HEK293 (cell line): ENCODE data around the gene KDM5D.

Source experiments
- CTCF ChIA-PET: fragments of 350-600 bp; formaldehyde crosslinking; extraction: SDS; loops from one replicate; lab custom pipeline; 2021; ENCODE audit warnings: antibody characterized with exemption; lab: Yijun Ruan, JAX
- POLR2A ChIA-PET: fragments of 300-600 bp; formaldehyde crosslinking; extraction: SDS; loops from one replicate; lab custom pipeline; 2020; ENCODE audit warnings: antibody characterized with exemption, inconsistent platforms; lab: Yijun Ruan, JAX
- H3K27ac ChIP-seq: fragments of 200-500 bp; sonication (Bioruptor generic); 2 replicates; pipeline ENCODE4 v1.5.1; 2014; ENCODE audit warnings: low read depth, low read length, control low read depth, inconsistent platforms; ENCODE audit errors: extremely low read depth
- H3K36me3 ChIP-seq, 2 experiments: fragments of 200-500 bp in 1 of 2; sonication (Bioruptor generic) in 1 of 2; 1 replicate in 1 of 2; 2 replicates in 1 of 2; pipeline ENCODE4 v1.5.1; 2014 to 2017; ENCODE audit warnings: inconsistent platforms in 2 of 2, low read length in 2 of 2; ENCODE audit not compliant: control insufficient read depth in 2 of 2, insufficient read depth in 1 of 2
- H3K4me1 ChIP-seq: fragments of 200-500 bp; sonication (Bioruptor generic); 2 replicates; pipeline ENCODE4 v1.5.1; 2014; ENCODE audit warnings: mild to moderate bottlenecking, low read length, inconsistent platforms; ENCODE audit not compliant: control insufficient read depth, insufficient read depth
- H3K4me3 ChIP-seq: 2 replicates; pipeline ENCODE4 v1.5.1; 2011; ENCODE audit warnings: low read depth, mild to moderate bottlenecking, control low read depth, low read length, moderate library complexity
- H3K9me3 ChIP-seq: fragments of 200-500 bp; sonication (Bioruptor generic); 2 replicates; pipeline ENCODE4 v1.5.1; 2014; ENCODE audit warnings: low read depth, low read length, inconsistent platforms; ENCODE audit not compliant: control insufficient read depth, insufficient read depth
- GLI4 ChIP-seq: fragments of 450-650 bp; formaldehyde crosslinking; IDR thresholded peaks from 2 replicates; pipeline ENCODE4 v1.5.1; 2016; ENCODE audit warnings: missing biosample characterization, missing genetic modification characterization
- IKZF3 ChIP-seq: fragments of 450-650 bp; IDR thresholded peaks from 2 replicates; pipeline ENCODE4 v1.5.0; 2018; ENCODE audit warnings: missing biosample characterization, mild to moderate bottlenecking, missing genetic modification characterization, moderate library complexity
- INSM2 ChIP-seq: fragments of 450-650 bp; formaldehyde crosslinking; IDR thresholded peaks from 2 replicates; pipeline ENCODE4 v1.5.1; 2016; ENCODE audit warnings: missing biosample characterization, missing genetic modification characterization
- PBX3 ChIP-seq: sonication (generic); formaldehyde crosslinking; IDR thresholded peaks from 2 replicates; pipeline ENCODE4 v1.8.1; 2022; ENCODE audit warnings: mild to moderate bottlenecking, moderate library complexity, missing genetic modification reagents
- WT1 ChIP-seq: fragments of 450-650 bp; formaldehyde crosslinking; IDR thresholded peaks from 2 replicates; pipeline ENCODE4 v1.5.1; 2016; ENCODE audit warnings: missing biosample characterization, missing genetic modification characterization
- ZNF10 ChIP-seq: fragments of 450-650 bp; formaldehyde crosslinking; IDR thresholded peaks from 2 replicates; pipeline ENCODE4 v1.5.1; 2017; ENCODE audit warnings: missing biosample characterization, missing genetic modification characterization
- ZNF174 ChIP-seq: fragments of 450-650 bp; formaldehyde crosslinking; IDR thresholded peaks from 2 replicates; pipeline ENCODE4 v1.5.0; 2017; ENCODE audit warnings: missing biosample characterization, mild to moderate bottlenecking, missing genetic modification characterization
- ZNF221 ChIP-seq: fragments of 450-650 bp; formaldehyde crosslinking; IDR thresholded peaks from 2 replicates; pipeline ENCODE4 v1.5.1; 2017; ENCODE audit warnings: missing biosample characterization, missing genetic modification characterization, borderline replicate concordance
- ZNF266 ChIP-seq: fragments of 450-650 bp; formaldehyde crosslinking; IDR thresholded peaks from 2 replicates; pipeline ENCODE4 v1.5.1; 2016; ENCODE audit warnings: missing biosample characterization, missing genetic modification characterization, low read depth
- ZNF354C ChIP-seq: fragments of 450-650 bp; formaldehyde crosslinking; IDR thresholded peaks from 2 replicates; pipeline ENCODE4 v1.5.1; 2016; ENCODE audit warnings: missing biosample characterization, missing genetic modification characterization, low read depth, borderline replicate concordance
- ZNF514 ChIP-seq: fragments of 450-650 bp; formaldehyde crosslinking; IDR thresholded peaks from 2 replicates; pipeline ENCODE4 v1.5.1; 2016; ENCODE audit warnings: missing biosample characterization, missing genetic modification characterization
- ZNF776 ChIP-seq: fragments of 450-650 bp; formaldehyde crosslinking; IDR thresholded peaks from 2 replicates; pipeline ENCODE4 v1.5.0; 2017; ENCODE audit warnings: missing biosample characterization, missing genetic modification characterization, borderline replicate concordance
- ZNF791 ChIP-seq: fragments of 450-650 bp; formaldehyde crosslinking; IDR thresholded peaks from 2 replicates; pipeline ENCODE4 v1.5.1; 2016; ENCODE audit warnings: missing biosample characterization, missing genetic modification characterization
- ZNF792 ChIP-seq: fragments of 450-650 bp; formaldehyde crosslinking; IDR thresholded peaks from 2 replicates; pipeline ENCODE4 v1.5.1; 2016; ENCODE audit warnings: missing biosample characterization, missing genetic modification characterization

The KDM5D gene

GRCh38 chrY:19713430-19713829 is 31.1 kb downstream of the KDM5D start:
- Histone ChIP-seq H3K4me3 (no peak overlapping the region), H3K9me3 (no peaks in the 10 kb centered on the region), H3K4me1 (no peaks in the 10 kb centered on the region), H3K27ac (no peak overlapping the region), H3K36me3 (no peaks in the 10 kb centered on the region)
- POLR2A ChIA-PET: no interaction called here
- TF ChIP-seq ZNF354C (tag by site-specific recombination) (no peak), ZNF266 (tag by site-specific recombination) (no peak)
- CTCF ChIA-PET: no interaction called here

GRCh38 chrY:19706273-19706672 is 38.3 kb downstream of the KDM5D start:
- ChIA-PET CTCF (no interaction called here), POLR2A (no interaction called here)
- H3K27ac ChIP-seq: no peak overlapping the region
- H3K4me3 ChIP-seq: no peak overlapping the region
- no peaks in the 10 kb centered on the region for H3K9me3 ChIP-seq
- no peaks in the 10 kb centered on the region for H3K4me1 ChIP-seq
- no peaks in the 10 kb centered on the region for H3K36me3 ChIP-seq
- TF ChIP-seq ZNF792: no peak

- H3K9me3 ChIP-seq: no peaks in the 10 kb centered on the region
- ChIA-PET POLR2A (no interaction called here), CTCF (no interaction called here)
- no peaks in the 10 kb centered on the region for H3K4me1 ChIP-seq
- no peaks in the 10 kb centered on the region for H3K36me3 ChIP-seq
- H3K27ac ChIP-seq: no peak overlapping the region
- no peak overlapping the region for H3K4me3 ChIP-seq
- TF ChIP-seq ZNF791 (tag by site-specific recombination) (no peak), WT1 (tag by site-specific recombination) (no peak), ZNF221 (tag by site-specific recombination) (no peak), IKZF3 (tag by site-specific recombination) (no peak), GLI4 (no peak), ZNF10 (tag by site-specific recombination) (no peak)
These were observed 46.0 kb downstream of the KDM5D start for GRCh38 chrY:19698495-19698894.

- TF ChIP-seq ZNF514 (tag by site-specific recombination) (no peak), PBX3 (CRISPR knock-in tag) (no peak), ZNF174 (tag by site-specific recombination) (no peak), ZNF776 (tag by site-specific recombination) (no peak), INSM2 (tag by site-specific recombination) (no peak)
- Histone ChIP-seq H3K9me3 (no peaks in the 10 kb centered on the region), H3K4me3 (no peak overlapping the region), H3K27ac (no peak overlapping the region), H3K36me3 (no peaks in the 10 kb centered on the region), H3K4me1 (no peaks in the 10 kb centered on the region)
- CTCF ChIA-PET: no interaction called here
- POLR2A ChIA-PET: no interaction called here
These were observed 63.7 kb downstream of the KDM5D start for GRCh38 chrY:19680821-19681220.
